Activated T-cell treated with anti-CD3 and anti-CD28 coated beads, Interleukin-2, amount 50 U/mL, for 24 hours (primary cell): Measurements from ENCODE around the gene P4HB.

Source experiments
- DNase-seq: peaks from one replicate; pipeline ENCODE4 v3.0.0-alpha.2; 2020
- H3K27ac Mint-ChIP-seq: 2 replicates; pipeline ENCODE4 v1.8.0; 2020; ENCODE audit warnings: mild to moderate bottlenecking, mixed read lengths
- H3K27me3 Mint-ChIP-seq: 2 replicates; pipeline ENCODE4 v1.8.0; 2020; ENCODE audit warnings: mixed read lengths
- H3K36me3 Mint-ChIP-seq: 2 replicates; pipeline ENCODE4 v1.8.0; 2020; ENCODE audit warnings: low read depth, mixed read lengths
- H3K4me1 Mint-ChIP-seq: 2 replicates; pipeline ENCODE4 v1.8.0; 2020; ENCODE audit warnings: low read depth, mixed read lengths
- H3K4me3 Mint-ChIP-seq: 2 replicates; pipeline ENCODE4 v1.8.0; 2020; ENCODE audit warnings: mild to moderate bottlenecking, moderate library complexity, mixed read lengths
- H3K9me3 Mint-ChIP-seq: 2 replicates; pipeline ENCODE4 v1.8.0; 2020; ENCODE audit warnings: mixed read lengths

P4HB gene

DNA sequence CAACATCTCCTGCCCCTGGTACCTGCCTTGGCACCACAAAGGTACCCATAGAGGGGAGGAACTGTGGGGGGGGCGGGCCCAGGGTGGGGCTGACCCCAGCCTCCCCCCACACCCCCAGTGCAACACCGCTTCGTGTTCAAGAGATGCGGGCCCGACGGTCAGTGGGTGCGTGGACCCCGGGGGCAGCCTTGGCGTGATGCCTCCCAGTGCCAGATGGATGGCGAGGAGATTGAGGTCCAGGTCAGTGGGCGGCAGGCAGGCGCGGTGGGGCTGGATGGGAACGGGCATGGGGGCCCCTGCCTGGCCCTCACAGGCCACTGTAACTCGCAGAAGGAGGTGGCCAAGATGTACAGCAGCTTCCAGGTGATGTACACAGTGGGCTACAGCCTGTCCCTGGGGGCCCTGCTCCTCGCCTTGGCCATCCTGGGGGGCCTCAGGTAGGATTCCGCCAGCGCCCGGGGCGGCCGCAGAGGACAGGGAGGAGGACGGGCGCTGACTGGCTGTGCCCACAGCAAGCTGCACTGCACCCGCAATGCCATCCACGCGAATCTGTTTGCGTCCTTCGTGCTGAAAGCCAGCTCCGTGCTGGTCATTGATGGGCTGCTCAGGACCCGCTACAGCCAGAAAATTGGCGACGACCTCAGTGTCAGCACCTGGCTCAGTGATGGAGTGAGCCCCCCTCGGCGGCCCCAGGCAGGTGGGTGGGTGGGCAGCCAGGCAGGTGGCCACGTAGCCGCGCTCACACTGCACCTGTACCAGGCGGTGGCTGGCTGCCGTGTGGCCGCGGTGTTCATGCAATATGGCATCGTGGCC is 49.2 kb downstream of the P4HB start:
- no peak for DNase-seq
- no peak overlapping the region for H3K27ac Mint-ChIP-seq
- H3K36me3 Mint-ChIP-seq, result no peaks in the 10 kb centered on the region
- no peaks in the 10 kb centered on the region for H3K9me3 Mint-ChIP-seq
- H3K4me3 Mint-ChIP-seq, result no peak overlapping the region
- H3K4me1 Mint-ChIP-seq, result no peaks in the 10 kb centered on the region
- H3K27me3 Mint-ChIP-seq, result peaks cover 31% of the 10 kb centered on the region

DNA sequence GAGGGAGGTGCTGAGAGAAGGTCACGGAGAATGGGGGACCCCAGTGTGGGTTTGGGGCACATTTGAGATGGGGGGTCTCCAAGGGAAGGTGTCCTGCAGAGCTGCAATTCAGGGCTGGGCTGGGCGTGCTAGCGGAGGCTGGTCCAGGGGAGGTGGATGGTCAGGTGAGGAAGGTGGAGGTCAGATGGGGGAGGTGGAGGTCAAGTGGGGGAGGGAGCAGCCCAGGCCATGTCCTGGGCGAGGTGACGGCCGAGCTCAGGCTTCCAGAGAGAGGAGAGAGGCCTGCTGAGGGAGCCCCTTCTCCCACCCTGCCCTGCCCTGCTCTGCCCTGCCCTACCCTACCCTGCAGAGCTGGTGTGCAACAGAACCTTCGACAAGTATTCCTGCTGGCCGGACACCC is 49.9 kb downstream of the P4HB start:
- Mint-ChIP-seq H3K27ac (no peak overlapping the region), H3K36me3 (no peaks in the 10 kb centered on the region), H3K27me3 (peaks cover 35% of the 10 kb centered on the region), H3K9me3 (no peaks in the 10 kb centered on the region), H3K4me3 (no peak overlapping the region), H3K4me1 (no peaks in the 10 kb centered on the region)
- DNase-seq, result no peak

- H3K4me1 Mint-ChIP-seq, result no peaks in the 10 kb centered on the region
- peaks cover 40% of the 10 kb centered on the region for H3K27me3 Mint-ChIP-seq
- no peak overlapping the region for H3K27ac Mint-ChIP-seq
- no peak for DNase-seq
- H3K9me3 Mint-ChIP-seq, result no peaks in the 10 kb centered on the region
- no peak overlapping the region for H3K4me3 Mint-ChIP-seq
- H3K36me3 Mint-ChIP-seq, result no peaks in the 10 kb centered on the region
These were observed 50.8 kb downstream of the P4HB start for GRCh38 chr17:81809556-81809998.

DNA sequence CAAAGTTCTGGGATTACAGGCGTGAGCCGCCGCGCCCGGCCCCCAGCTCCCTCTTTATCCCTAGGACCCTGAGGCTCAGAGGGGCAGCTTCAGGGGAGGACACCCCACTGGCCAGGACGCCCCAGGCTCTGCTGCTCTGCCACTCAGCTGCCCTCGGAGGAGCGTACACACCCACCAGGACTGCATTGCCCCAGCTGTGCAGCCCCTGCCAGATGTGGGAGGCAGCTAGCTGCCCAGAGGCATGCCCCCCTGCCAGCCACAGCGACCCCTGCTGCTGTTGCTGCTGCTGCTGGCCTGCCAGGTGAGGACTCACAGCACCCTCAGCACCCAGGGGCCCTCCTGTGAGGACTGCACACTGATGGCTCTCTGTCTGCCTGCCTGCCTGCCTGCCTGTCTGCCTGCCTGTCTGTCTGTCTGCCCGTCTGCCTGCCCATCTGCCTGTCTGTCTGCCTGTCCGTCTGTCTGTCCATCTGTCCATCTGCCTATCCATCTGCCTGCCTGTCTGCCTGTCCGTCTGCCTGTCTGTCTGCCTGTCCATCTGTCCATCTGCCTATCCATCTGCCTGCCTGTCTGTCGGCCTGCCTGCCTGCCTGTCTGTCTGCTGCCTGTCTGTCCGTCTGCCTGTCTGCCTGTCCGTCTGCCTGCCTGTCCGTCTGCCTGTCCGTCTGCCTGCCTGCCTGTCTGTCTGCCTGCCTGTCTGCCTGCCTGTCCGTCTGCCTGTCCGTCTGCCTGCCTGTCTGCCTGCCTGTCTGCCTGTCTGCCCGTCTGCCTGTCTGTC is 51.4 kb downstream of the P4HB start:
- Mint-ChIP-seq H3K36me3 (no peaks in the 10 kb centered on the region), H3K9me3 (no peaks in the 10 kb centered on the region), H3K27me3 (peaks cover 40% of the 10 kb centered on the region), H3K4me3 (no peak overlapping the region), H3K4me1 (no peaks in the 10 kb centered on the region), H3K27ac (no peak overlapping the region)
- no peak for DNase-seq

GRCh38 chr17:81807839-81808238 is 52.5 kb downstream of the P4HB start:
- DNase-seq, result no peak
- Mint-ChIP-seq H3K27ac (no peak overlapping the region), H3K4me1 (peaks cover 2% of the 10 kb centered on the region), H3K27me3 (peaks cover 47% of the 10 kb centered on the region), H3K9me3 (no peaks in the 10 kb centered on the region), H3K4me3 (no peak overlapping the region), H3K36me3 (no peaks in the 10 kb centered on the region)

DNA sequence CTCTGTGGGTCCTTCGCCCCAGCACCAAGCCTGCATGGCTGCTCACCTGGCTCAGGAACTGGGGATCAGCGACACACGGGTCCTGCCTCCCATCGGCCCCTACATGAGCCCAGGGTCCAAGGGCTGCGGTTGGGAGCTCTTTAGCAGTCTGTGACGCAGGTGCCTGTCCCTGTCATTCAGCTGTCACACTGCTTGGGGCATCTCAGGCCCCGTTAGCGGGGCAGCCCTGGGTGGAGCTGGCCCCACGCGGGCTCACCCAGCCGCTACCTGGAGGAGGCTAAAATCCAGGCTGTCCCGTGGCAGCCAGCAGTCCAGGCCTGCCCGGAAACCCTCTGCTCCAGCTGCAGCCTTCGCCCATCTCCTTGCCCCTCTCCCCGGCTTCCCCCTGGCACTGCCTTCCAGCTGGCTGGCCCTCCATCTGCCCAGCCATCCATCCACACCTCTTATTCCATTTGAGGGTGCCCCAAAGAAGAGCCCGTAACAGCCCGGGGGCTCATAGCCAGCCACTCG is 53.1 kb downstream of the P4HB start:
- Mint-ChIP-seq H3K9me3 (no peaks in the 10 kb centered on the region), H3K4me3 (no peak overlapping the region), H3K4me1 (peaks cover 2% of the 10 kb centered on the region), H3K27me3 (peaks cover 53% of the 10 kb centered on the region), H3K27ac (no peak overlapping the region), H3K36me3 (no peaks in the 10 kb centered on the region)
- no peak for DNase-seq

- Mint-ChIP-seq H3K4me3 (no peak overlapping the region), H3K9me3 (no peaks in the 10 kb centered on the region), H3K36me3 (no peaks in the 10 kb centered on the region), H3K27ac (no peak overlapping the region), H3K4me1 (peaks cover 2% of the 10 kb centered on the region), H3K27me3 (peaks cover 59% of the 10 kb centered on the region)
- no peak for DNase-seq
These were observed 53.7 kb downstream of the P4HB start for GRCh38 chr17:81806461-81807209.

DNA sequence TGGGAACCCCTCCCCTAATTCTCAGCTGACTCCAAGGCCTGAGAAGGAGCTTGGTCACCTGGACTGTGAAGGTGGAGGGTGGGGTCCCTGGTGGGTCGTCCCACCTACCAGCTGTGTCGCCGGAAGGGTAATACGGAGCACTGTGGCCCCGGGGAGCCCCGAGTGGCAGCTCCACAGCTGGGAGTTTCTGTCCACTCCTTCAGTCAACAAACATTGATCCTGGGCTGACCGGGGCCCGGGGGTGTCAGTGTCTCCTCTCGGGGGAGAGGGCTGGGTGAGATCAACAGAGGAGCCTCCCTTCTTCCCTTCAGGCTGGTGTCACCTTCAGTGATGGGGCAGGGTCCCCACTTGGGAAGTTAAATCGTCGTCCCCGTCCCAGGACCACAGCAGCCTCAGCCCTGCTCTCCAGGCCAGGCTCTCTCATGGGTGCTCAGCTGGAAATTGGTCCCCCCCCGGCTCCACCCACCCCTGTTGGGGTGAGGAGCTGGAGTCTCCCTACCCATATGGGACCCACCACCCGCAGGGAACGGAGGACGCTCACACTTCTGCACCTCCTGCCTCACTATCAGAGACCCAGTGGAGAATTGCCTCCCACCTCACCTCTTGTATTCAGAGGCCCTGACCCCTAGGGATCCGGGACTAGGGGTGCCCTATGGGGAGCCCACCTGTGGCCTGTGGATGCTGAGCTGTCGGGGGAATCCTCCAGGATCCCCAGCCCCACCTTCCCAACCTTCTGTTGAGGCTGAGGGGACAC is 54.5 kb downstream of the P4HB start:
- Mint-ChIP-seq H3K27ac (no peak overlapping the region), H3K36me3 (no peaks in the 10 kb centered on the region), H3K27me3 (peaks cover 66% of the 10 kb centered on the region), H3K4me1 (peaks cover 2% of the 10 kb centered on the region), H3K9me3 (no peaks in the 10 kb centered on the region), H3K4me3 (no peak overlapping the region)
- DNase-seq, result no peak

DNA sequence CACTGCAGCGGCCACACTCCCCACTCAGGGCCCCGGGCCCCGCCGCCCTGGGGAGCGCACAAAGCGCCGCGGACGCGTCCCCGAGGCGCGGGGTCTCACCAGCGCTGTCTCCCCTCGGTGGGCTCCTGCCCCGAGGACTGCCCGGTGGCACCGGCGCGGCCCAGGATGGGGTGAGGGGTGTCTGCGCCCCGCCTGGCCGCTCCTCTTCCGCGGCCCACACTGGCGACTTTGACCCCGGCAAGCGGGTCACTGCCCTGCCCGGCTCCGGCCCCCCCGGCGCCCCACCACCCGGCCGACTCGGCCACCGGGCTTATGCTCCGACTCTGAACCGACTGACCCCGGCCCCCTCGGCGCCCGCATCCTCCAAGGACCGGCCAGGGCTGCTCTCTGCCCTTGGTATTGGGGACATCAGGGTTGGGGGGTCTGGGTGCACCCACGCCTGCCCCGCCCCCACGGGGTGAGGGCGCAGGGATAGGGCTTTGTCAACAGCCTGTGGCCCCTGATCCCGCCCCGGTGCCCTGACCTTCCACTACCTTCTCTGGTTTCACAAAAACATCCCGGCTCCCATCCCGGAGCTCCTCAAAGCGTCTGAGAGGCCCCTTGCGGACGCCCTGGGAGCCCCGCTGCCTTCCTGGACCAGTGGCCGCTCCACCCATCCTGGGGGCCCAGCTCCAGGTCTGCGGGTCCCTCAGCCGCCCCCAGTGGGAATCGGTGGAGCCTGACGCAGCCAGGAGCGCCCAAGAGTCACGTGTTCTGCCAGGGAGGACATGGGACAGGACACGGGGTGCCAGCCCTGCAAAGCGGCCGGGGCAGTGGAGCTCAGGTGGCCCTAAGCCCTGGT is 55.6 kb downstream of the P4HB start:
- Mint-ChIP-seq H3K36me3 (no peaks in the 10 kb centered on the region), H3K27me3 (peaks cover 70% of the 10 kb centered on the region), H3K27ac (no peak overlapping the region), H3K9me3 (no peaks in the 10 kb centered on the region), H3K4me1 (peaks cover 2% of the 10 kb centered on the region), H3K4me3 (no peak overlapping the region)
- DNase-seq, result no peak

GRCh38 chr17:81803728-81804558 is 56.4 kb downstream of the P4HB start, which contains the start of gene GCGR:
Gene GCGR, plus strand, starts transcription at chr17:81804150. Its CDS starts 4,869 bp downstream, at chr17:81809019.
- no peak for DNase-seq
- H3K27me3 Mint-ChIP-seq, result peaks cover 65% of the 10 kb centered on the region
- no peak within 1 kb of the TSS for H3K4me3 Mint-ChIP-seq
- H3K27ac Mint-ChIP-seq, result no peak within 1 kb of the TSS
- no peaks in the 10 kb centered on the region for H3K36me3 Mint-ChIP-seq
- H3K4me1 Mint-ChIP-seq, result peaks cover 2% of the 10 kb centered on the region
- no peaks in the 10 kb centered on the region for H3K9me3 Mint-ChIP-seq

- Mint-ChIP-seq H3K4me1 (peaks cover 2% of the 10 kb centered on the region), H3K27ac (no peak overlapping the region), H3K36me3 (no peaks in the 10 kb centered on the region), H3K27me3 (peaks cover 62% of the 10 kb centered on the region), H3K9me3 (no peaks in the 10 kb centered on the region), H3K4me3 (no peak overlapping the region)
- DNase-seq, result no peak
These were observed 57.3 kb downstream of the P4HB start for GRCh38 chr17:81802856-81803643.
